ENCODE results near the gene HECTD1.

GRCh38 chr14:31173120-31173837, 34.3 kb downstream of the HECTD1 start:
- TF ChIP-seq POLR2AphosphoS5 (IDR thresholded peaks at IDR 0.05; ENCODE audit: low read depth, low read length) (no peak), TAF1 (IDR thresholded peaks at IDR 0.05; ENCODE audit: low read depth, low read length) (no peak)

All from GM12891 (cell line).